Measurements from ENCODE around the gene CDK15. TPM values are rescaled to one million over a fixed set of nuclear protein-coding genes. Genes with fewer than 3 reads are reported as not detected.

CDK15 gene
- total RNA-seq, 1 experiment from 2014 or later, result not detected

DNA sequence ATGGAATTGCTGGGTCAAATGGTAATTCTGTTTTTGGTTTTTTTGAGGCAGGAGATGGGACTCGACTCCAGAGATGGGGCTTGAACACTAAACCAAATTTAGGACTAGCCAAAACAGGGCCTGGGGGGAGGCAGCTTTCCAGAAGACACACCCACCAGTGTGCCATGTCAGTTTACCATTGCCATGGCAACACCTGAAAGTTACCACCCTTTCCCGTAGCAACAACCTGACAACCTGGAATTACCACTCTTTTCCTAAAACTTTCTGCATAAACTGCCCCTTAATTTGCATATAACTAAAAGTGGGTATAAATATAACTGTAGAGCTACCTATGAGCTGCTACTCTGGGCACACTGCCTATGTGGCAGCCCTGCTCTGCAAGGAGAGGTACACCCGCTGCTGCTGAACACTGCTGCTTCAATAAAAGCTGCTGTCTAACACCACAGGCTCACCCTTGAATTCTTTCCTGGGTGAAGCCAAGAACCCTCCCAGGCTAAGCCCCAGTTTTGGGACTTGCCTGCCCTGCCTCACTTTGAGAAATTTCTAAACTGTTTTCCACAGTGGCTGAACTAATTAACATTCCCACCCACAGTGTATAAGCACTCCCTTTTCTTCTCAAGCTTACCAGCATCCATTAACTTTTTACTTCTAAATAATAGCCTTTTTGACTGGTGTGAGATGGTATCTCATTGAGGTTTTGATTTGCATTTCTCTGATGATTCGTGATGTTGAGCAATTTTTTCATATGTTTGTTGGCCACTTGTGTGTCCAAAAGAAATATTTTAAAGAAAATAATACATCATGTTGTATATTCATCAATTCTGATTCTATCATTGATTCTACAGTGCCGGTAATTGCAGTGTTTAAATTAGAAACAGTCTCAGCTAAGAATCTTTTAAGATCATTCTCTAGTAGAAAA is 10.6 kb downstream of the CDK15 start (continued):
- TF ChIP-seq ELF1 (IDR thresholded peaks at IDR 0.05; ENCODE audit: borderline replicate concordance, low read depth) (no peak), ZFX (IDR thresholded peaks at IDR 0.05) (no peak), TCF7L2 (IDR thresholded peaks at IDR 0.05; ENCODE audit: borderline replicate concordance, extremely low read depth, insufficient read depth, insufficient read length) (no peak), SRF (IDR thresholded peaks at IDR 0.05; ENCODE audit: low read depth) (no peak), EGR1 (IDR thresholded peaks at IDR 0.05; ENCODE audit: low read depth) (no peak)
- TF ChIP-seq, protein P1, sequence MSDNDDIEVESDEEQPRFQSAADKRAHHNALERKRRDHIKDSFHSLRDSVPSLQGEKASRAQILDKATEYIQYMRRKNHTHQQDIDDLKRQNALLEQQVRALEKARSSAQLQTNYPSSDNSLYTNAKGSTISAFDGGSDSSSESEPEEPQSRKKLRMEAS (IDR thresholded peaks at IDR 0.05), result no peak

DNA sequence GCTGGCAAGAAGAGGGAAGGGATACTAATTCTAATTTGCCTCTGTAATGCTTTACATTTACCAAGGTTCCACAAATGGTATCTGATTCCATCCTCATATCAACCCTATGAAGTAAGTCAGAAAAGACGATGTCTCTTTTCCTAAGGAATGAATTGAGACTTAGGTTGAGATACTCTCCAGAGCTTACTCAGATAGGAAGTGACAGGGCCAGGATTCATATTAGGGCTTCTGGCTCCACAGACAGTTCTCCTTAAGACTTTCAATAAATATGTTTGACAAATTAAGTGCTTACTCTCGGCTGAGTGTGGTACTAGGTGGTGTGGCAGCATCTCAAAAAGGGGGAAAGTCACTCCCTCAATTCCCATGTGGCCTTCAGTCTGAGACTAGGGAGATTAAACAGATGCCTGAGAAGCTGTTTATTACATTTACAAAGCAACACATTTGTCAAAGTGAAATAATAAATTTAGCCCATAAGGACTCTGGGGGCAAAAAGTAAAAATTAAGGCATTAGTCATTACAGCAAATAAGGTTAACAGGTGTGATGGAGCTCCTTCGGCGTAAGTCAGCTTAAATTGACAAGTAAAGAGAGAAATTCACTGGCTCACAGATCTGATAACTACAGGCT is 14.2 kb downstream of the CDK15 start:
- RAD21 ChIA-PET (ENCODE audit: low non-redundant PET in 1 of 2, low total read pairs in 2 of 2, uncharacterized antibody in 2 of 2, unreplicated experiment in 2 of 2), result no interaction called here
- BruUV-seq (replicated peaks), result no TSS peak
- POLR2A ChIA-PET, result no interaction called here
- H2AFZ ChIP-seq (ENCODE audit: low read depth, low read length, poor library complexity, severe bottlenecking), result no peak overlapping the region
- no peaks in the 10 kb centered on the region for H4K20me1 ChIP-seq (ENCODE audit: insufficient read depth)
- no peak for ATAC-seq
- DNase-seq (ENCODE audit: low read depth, low spot score), result no peak
- H3K4me1 ChIP-seq (ENCODE audit: control insufficient read depth in 1 of 2, insufficient read depth in 2 of 2, low read length in 2 of 2), result no peaks in the 10 kb centered on the region
- intact Hi-C loops (cut with micrococcal nuclease), result no loop called here
- H3K9me3 ChIP-seq (ENCODE audit: control insufficient read depth in 1 of 2, insufficient read depth in 1 of 2, low read depth in 1 of 2, low read length in 2 of 2), result no peaks in the 10 kb centered on the region
- H3K27ac ChIP-seq (ENCODE audit: low read depth, low read length), result no peak overlapping the region
- CTCF ChIA-PET, result no interaction called here
- H3K36me3 ChIP-seq (ENCODE audit: control insufficient read depth in 1 of 2, insufficient read depth in 2 of 2, low read length in 2 of 2), result no peaks in the 10 kb centered on the region
- no peaks in the 10 kb centered on the region for H3K27me3 ChIP-seq (ENCODE audit: insufficient read depth, low read length)
- no peak overlapping the region for H3K4me3 ChIP-seq (replicated peaks in 1 of 2; ENCODE audit: low read depth in 1 of 2, low read length in 2 of 2)
- no peak overlapping the region for H3K4me2 ChIP-seq (ENCODE audit: low read length)
- no peak overlapping the region for H3K9ac ChIP-seq (ENCODE audit: low read length)
- no peaks in the 10 kb centered on the region; the same call in 1 of the 2 replicates for H3K9me2 ChIP-seq (ENCODE audit: insufficient read depth)
- H3K79me2 ChIP-seq (ENCODE audit: insufficient read depth, low read length), result no peaks in the 10 kb centered on the region
- TF ChIP-seq FOSL1 (IDR thresholded peaks at IDR 0.05; ENCODE audit: low read depth), result no peak
- TF ChIP-seq, protein P2, sequence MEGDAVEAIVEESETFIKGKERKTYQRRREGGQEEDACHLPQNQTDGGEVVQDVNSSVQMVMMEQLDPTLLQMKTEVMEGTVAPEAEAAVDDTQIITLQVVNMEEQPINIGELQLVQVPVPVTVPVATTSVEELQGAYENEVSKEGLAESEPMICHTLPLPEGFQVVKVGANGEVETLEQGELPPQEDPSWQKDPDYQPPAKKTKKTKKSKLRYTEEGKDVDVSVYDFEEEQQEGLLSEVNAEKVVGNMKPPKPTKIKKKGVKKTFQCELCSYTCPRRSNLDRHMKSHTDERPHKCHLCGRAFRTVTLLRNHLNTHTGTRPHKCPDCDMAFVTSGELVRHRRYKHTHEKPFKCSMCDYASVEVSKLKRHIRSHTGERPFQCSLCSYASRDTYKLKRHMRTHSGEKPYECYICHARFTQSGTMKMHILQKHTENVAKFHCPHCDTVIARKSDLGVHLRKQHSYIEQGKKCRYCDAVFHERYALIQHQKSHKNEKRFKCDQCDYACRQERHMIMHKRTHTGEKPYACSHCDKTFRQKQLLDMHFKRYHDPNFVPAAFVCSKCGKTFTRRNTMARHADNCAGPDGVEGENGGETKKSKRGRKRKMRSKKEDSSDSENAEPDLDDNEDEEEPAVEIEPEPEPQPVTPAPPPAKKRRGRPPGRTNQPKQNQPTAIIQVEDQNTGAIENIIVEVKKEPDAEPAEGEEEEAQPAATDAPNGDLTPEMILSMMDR (IDR thresholded peaks at IDR 0.05 in 2 of 3, conservative IDR thresholded peaks at IDR 0.05 in 1 of 3; ENCODE audit: borderline replicate concordance in 1 of 3, insufficient read depth in 1 of 3, low read depth in 2 of 3, low read length in 2 of 3), result no peak
- no peak for TF ChIP-seq SRF (IDR thresholded peaks at IDR 0.05; ENCODE audit: low read depth)
- no peak for TF ChIP-seq YY1 (IDR thresholded peaks at IDR 0.05; ENCODE audit: extremely low read depth, insufficient replicate concordance, low read depth, low read length)
- TF ChIP-seq, protein P3, sequence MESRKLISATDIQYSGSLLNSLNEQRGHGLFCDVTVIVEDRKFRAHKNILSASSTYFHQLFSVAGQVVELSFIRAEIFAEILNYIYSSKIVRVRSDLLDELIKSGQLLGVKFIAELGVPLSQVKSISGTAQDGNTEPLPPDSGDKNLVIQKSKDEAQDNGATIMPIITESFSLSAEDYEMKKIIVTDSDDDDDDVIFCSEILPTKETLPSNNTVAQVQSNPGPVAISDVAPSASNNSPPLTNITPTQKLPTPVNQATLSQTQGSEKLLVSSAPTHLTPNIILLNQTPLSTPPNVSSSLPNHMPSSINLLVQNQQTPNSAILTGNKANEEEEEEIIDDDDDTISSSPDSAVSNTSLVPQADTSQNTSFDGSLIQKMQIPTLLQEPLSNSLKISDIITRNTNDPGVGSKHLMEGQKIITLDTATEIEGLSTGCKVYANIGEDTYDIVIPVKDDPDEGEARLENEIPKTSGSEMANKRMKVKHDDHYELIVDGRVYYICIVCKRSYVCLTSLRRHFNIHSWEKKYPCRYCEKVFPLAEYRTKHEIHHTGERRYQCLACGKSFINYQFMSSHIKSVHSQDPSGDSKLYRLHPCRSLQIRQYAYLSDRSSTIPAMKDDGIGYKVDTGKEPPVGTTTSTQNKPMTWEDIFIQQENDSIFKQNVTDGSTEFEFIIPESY (IDR thresholded peaks at IDR 0.05; ENCODE audit: extremely low read depth, insufficient replicate concordance, low read length), result no peak
- TF ChIP-seq POLR2A (IDR thresholded peaks at IDR 0.05; ENCODE audit: borderline replicate concordance, extremely low read depth, insufficient read depth, insufficient read length), result no peak
- TF ChIP-seq RAD21 (IDR thresholded peaks at IDR 0.05; ENCODE audit: low read depth), result no peak
- no peak for TF ChIP-seq ELF1 (IDR thresholded peaks at IDR 0.05; ENCODE audit: borderline replicate concordance, low read depth)
- no peak for TF ChIP-seq TCF7L2 (IDR thresholded peaks at IDR 0.05; ENCODE audit: borderline replicate concordance, extremely low read depth, insufficient read depth, insufficient read length)
- TF ChIP-seq, protein P4, sequence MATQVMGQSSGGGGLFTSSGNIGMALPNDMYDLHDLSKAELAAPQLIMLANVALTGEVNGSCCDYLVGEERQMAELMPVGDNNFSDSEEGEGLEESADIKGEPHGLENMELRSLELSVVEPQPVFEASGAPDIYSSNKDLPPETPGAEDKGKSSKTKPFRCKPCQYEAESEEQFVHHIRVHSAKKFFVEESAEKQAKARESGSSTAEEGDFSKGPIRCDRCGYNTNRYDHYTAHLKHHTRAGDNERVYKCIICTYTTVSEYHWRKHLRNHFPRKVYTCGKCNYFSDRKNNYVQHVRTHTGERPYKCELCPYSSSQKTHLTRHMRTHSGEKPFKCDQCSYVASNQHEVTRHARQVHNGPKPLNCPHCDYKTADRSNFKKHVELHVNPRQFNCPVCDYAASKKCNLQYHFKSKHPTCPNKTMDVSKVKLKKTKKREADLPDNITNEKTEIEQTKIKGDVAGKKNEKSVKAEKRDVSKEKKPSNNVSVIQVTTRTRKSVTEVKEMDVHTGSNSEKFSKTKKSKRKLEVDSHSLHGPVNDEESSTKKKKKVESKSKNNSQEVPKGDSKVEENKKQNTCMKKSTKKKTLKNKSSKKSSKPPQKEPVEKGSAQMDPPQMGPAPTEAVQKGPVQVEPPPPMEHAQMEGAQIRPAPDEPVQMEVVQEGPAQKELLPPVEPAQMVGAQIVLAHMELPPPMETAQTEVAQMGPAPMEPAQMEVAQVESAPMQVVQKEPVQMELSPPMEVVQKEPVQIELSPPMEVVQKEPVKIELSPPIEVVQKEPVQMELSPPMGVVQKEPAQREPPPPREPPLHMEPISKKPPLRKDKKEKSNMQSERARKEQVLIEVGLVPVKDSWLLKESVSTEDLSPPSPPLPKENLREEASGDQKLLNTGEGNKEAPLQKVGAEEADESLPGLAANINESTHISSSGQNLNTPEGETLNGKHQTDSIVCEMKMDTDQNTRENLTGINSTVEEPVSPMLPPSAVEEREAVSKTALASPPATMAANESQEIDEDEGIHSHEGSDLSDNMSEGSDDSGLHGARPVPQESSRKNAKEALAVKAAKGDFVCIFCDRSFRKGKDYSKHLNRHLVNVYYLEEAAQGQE (IDR thresholded peaks at IDR 0.05; ENCODE audit: low read depth), result no peak
- no peak for TF ChIP-seq JUND (IDR thresholded peaks at IDR 0.05)
- no peak for TF ChIP-seq POLR2AphosphoS5 (IDR thresholded peaks at IDR 0.05; ENCODE audit: low read depth, low read length)

Data from HCT116 (cell line).